ENCODE measurements around the gene CFAP58.

CFAP58 gene, protein sequence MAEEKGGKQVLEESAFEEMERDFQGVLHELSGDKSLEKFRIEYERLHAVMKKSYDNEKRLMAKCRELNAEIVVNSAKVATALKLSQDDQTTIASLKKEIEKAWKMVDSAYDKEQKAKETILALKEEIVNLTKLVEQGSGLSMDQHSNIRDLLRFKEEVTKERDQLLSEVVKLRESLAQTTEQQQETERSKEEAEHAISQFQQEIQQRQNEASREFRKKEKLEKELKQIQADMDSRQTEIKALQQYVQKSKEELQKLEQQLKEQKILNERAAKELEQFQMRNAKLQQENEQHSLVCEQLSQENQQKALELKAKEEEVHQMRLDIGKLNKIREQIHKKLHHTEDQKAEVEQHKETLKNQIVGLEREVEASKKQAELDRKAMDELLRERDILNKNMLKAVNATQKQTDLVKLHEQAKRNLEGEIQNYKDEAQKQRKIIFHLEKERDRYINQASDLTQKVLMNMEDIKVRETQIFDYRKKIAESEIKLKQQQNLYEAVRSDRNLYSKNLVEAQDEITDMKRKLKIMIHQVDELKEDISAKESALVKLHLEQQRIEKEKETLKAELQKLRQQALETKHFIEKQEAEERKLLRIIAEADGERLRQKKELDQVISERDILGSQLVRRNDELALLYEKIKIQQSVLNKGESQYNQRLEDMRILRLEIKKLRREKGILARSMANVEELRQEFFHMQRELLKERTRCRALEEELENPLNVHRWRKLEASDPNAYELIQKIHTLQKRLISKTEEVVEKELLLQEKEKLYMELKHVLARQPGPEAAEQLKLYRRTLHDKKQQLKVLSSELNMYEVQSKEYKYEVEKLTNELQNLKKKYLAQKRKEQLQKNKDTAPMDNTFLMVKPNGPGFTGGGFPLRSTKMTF

GRCh38 chr10:104353325-104354048, at the start of gene CFAP58:
CFAP58 (plus strand) TSS chr10:104353833; CDS start chr10:104353898, 65 bp downstream.
- DNase-seq (ENCODE audit: low read depth in 2 of 2), result peak; percentile 78 to 82

- no peak for DNase-seq (ENCODE audit: low read depth in 2 of 2)
Observed at GRCh38 chr10:104304356-104304745, 49.3 kb upstream of the CFAP58 start.

GRCh38 chr10:104304927-104305326, 48.7 kb upstream of the CFAP58 start:
- no peak for DNase-seq (ENCODE audit: low read depth in 2 of 2)

DNA sequence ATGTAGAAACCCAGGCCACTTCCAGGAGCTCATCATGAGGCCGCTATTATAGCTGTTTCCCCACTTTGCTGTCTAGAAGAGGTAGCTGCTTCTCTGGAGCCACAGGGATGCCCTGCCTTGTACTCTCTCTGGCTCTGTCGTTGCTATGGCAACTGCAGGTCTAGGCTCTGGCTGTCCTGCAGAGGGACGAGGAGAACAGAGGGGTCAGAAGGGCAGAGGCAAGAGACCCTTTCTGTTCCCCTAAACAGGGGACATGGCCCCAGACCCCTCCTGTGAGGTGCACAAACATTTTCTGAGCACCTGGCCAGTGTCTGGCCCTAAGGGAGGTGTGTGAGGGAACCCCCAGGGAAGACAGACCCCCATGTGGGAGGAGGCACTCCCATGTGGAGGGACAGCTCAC, 46.7 kb upstream of the CFAP58 start:
- no peak for DNase-seq (ENCODE audit: low read depth in 2 of 2)

- DNase-seq (ENCODE audit: low read depth in 2 of 2), result no peak
Observed at GRCh38 chr10:104307576-104308438, 45.8 kb upstream of the CFAP58 start.

DNA sequence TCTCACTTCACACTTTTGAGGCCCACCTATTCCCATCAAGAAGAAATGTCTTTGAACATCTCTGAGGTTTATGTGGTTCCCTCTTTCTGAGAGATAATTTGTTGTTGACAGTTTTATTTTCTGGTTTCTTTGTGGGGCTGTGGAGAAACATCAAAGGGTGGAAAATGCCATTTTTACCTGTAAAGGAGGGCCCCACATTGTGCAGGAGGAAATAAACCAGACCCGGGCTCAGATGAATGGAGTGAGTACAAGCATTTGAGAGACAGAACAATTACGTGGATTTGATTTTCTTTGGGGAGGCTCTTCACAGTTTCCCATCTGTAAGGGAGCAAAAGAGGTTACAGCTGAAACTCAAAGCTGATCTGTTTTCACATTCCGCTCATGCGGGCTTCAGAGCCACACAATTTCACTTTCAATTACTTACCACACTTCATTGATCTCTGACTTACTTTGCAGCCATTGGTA, 45.2 kb upstream of the CFAP58 start:
- no peak for DNase-seq (ENCODE audit: low read depth in 2 of 2)

DNA sequence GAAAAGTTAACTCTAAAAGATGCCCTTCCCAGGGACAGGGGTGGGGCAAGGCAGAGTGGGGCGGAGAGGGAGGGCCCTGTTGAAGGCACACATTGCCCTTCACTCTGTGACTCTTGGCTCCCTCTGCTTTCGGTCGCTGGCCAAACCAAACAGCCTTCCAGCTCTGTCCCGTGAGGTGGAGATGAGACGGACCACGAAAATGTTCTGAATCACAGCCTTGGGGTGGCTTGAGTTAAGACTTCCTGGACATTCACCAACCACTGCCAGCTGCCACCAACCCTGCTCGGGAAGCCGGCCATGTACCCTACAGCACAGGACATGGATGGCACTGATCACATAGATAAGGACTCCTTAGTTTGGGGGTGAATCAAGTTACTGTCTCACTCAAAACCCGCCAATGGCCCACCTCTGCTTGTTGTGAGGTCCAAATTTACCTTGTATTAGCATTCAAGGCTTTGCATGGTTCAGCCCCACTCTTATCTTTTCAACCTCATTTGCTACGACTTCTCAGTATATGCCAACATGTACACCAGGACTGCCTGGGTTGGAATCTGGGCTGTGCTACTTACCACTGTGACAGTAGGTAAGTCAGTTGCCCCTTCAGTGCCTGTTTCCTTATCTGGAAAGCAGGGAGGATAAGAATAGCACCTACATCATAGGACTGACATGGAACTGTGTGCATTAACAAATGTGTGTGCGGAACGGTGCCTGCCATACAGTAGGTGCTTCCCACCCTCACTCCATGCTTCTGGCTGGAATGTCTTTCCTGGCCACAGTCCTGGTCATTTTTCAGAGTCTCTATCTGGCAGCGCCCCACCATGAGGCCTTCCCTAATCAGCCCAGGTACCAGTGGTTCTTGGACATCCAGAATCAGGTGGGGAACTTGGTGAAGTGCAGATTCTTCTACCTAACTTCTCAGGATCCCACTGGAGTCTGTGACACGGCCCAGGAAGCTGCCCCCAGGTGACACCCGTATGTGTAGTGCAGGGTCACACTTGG, 43.4 kb upstream of the CFAP58 start:
- DNase-seq (ENCODE audit: low read depth in 2 of 2), result no peak

- no peak for DNase-seq (ENCODE audit: low read depth in 2 of 2)
Observed at GRCh38 chr10:104311184-104311720, 42.4 kb upstream of the CFAP58 start.

- DNase-seq (ENCODE audit: low read depth in 2 of 2), result no peak
Observed at GRCh38 chr10:104314591-104315485, 38.8 kb upstream of the CFAP58 start.

- DNase-seq (ENCODE audit: low read depth in 2 of 2), result no peak
Observed at GRCh38 chr10:104315486-104315921, 38.1 kb upstream of the CFAP58 start.

DNA sequence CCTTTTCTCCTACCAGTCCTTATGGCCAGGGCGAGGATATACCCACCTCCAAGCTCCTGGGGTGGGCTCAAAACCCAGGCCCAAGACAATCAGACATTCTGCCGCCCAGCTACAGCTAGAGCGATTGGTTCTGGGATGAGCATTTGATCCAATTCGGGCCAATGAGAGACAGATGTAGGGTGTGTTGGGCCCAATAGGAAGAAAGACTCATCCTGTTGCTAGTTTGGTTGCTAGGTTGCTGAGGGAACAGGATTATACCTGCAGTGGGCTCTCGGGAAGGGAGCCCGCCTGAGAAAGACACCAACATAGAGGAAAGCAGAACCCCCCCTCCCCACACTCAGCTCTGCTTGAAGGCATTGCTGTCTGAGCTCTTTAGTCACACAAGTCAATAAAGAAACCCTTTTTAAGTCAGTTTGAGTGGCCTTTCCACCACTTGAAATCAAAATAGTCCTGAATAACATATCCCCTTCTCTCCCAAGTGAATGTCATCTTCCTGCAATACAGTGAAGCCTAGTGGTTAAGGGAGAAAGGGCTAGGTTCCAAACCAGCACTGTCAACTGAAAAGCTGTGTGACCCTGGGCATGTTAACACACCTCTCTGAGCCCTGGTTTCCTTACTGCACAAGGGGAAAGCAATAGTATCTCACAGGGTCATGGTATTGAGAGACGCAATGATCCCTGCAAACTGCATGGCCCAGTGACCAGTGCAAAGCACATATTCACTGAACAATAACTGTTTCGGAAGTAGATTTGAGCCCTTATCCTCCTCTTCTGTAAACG, 37.1 kb upstream of the CFAP58 start:
- no peak for DNase-seq (ENCODE audit: low read depth in 2 of 2)

GRCh38 chr10:104317269-104317710, 36.3 kb upstream of the CFAP58 start:
- DNase-seq (ENCODE audit: low read depth in 2 of 2), result no peak

DNA sequence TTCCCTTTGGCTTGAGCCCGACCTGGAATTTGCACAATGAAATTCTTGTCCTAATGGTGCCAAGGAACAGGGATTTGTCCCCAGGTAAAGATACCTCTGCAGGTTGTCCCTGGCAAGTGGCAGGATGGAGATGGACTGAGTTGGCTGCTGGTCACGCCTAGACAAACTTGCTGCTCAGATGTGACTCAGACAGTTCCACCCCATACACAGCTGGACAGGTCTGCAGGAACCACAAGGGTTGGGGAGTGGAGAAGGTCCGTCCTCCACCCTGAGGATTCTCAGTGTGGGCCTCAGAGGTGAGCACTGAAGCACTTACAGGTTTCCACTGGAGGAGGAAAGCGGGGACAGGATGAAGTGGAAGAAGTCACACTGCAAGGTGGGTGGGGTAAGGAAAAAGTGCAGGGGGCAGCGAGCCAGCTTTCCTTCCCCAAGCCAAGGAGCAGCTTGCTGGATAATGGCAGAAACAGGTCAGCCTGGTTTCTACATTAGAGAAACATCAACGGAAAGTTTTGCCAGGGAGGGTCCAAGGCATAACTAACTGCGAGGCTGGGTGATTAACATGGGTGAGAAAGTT, 35.8 kb upstream of the CFAP58 start:
- DNase-seq (ENCODE audit: low read depth in 2 of 2), result no peak

DNA sequence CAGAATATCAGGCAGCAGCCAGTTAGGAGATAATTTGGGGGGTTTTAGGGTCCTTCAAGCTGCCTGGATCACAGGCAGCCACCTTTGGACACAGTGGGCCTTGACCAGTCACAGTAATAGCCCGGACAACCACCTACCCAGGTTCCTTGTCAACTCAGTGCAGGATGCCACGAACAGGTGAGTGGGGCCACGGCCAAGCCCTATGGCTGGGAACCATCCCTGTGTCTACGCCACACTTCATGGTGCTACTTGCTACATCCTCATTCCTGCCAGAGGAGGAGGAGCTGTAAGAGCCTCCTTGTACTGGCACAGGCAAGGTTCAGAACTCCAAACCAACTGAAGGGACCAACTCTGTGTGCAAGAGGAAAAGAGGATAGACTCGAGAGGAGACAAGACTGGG, 35.3 kb upstream of the CFAP58 start:
- no peak for DNase-seq (ENCODE audit: low read depth in 2 of 2)

DNA sequence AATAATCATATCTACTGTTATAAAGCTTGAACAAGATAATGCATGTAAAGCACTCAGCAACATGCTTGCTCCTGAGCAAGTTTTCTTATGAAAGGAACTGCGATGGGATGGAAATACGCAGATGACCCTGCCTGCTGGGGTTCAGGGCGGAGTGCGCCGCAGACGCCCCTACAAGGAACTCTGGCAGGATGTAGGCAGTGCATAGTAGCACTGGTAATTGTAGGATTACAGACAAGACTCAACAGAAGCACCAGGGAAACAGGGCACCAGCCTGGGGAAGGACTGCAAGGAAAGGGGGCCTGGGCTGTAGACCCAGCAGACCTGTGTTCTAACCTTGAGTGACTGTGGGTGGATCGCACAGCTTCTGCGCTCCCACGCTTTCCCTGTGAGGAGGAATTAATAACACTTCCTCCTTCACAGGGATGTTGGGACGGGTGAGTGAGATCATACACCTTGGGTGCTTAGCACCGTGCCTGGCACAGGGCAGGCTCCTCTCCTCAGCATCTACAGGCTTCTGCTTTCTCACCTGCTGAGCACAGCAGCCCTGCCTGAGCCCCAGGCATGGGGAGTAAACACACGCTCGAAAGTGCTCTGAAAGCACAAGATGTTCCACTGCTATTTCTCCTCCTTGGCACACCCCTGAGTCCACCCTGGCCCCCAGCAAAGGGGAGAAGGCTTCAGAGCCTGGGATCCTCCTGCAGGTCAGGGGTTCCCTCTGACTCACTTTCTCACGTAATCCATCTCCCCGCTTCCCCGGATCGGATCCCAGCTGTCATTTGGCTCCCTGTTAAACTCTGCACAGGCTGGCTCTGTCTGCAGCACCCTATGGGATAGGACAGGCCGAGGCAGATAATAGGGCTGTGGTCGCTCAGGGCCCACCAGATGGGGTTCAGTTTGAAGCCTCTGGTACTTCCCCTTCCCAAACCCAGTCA, 34.6 kb upstream of the CFAP58 start:
- DNase-seq (ENCODE audit: low read depth in 2 of 2), result no peak

GRCh38 chr10:104321226-104321625, 32.4 kb upstream of the CFAP58 start:
- no peak for DNase-seq (ENCODE audit: low read depth in 2 of 2)

Data from stimulated activated CD8-positive, alpha-beta memory T cell treated with anti-CD3 and anti-CD28 coated beads, Interleukin-2, amount 100 ng/mL, for 48 hours (primary cell).